Stimulated activated CD4-positive, alpha-beta T cell treated with anti-CD3 and anti-CD28 coated beads, TNF-alpha, amount 100 ng/mL, for 4 hours (primary cell): ENCODE measurements around the gene AMZ1.
"Not testable (repeated sequence)": the region's sequence is repeated elsewhere in the genome, so short reads cannot be mapped to it uniquely, and the experiment has no call there.

Experiments used
- DNase-seq, 3 experiments: peaks; one replicate each; pipeline ENCODE4 v3.0.0-alpha.2; 2020; ENCODE audit warnings: low read depth in 3 of 3

The AMZ1 gene

DNA sequence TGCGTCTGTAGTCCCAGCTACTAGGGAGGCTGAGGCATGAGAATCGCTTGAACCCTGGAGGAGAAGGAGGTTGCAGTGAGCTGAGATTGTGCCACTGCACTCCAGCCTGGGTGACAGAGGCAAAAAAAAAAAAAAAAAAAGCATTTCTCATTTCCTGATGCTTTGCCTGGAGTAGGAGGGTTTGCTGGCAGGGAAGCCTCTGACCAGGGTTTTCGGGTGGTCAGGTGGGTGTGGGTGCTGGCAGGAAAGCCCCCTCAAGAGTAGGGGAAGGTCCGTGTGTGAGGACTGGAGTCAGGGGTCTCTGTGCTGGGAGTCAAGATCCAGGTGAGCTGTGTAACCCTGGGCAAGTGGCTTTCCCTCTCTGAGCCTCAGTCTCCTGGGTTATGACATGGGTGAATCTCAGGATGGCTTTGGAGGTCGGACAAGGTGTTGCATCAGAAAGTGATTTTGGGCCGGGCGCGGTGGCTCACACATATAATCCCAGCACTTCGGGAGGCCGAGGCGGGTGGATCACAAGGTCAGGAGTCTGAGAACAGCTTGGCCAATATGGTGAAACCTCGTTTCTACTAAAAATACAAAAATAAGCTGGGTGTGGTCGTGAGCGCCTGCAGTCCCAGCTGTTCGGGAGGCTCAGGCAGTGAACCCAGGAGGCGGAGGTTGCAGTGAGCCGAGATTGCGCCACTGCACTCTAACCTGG lies 3.2 kb downstream of the AMZ1 start:
- no peak for DNase-seq

DNA sequence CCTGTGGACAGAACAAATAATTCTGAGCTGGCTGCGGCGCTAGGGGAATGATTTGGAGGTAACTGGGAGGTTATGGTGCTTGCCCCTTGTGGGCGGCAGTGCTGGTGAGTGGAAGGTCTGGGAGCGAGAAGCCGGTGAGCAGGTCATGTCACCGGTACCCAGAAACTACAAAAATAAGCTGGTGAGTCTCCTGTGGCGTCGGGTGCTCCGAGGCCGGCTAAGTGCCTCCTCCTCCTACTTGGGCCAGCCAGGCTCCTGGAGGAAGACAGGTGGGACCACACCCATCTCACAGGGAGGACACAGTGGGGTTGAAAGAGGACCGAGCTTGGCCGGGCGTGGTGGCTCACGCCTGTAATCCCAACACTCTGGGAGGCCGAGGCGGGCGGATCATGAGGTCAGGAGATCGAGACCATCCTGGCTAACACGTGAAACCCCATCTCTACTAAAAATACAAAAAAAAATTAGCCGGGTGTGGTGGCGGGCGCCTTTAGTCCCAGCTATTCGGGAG lies 4.0 kb downstream of the AMZ1 start:
- DNase-seq: not testable (repeated sequence)

DNA sequence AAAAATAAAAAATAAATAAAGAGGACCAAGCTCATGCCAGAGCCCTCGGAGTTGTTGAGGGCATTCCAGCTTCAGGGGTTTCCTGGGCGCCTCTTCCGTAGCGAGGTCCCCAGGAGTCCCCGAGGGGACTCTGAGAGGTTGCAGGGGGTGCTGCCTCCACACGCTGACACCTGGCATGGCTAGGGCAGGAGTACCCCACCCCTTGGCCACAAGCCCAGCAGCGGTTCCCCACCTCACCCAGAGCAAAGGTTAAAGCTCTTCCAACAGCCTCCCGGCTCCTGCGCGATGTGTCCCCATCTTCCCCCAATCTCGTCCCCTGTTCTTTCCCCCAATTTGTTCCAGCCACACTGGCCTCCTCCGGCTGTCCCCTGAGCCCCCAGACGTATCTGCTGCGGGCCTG lies 4.5 kb downstream of the AMZ1 start:
- no peak for DNase-seq

DNA sequence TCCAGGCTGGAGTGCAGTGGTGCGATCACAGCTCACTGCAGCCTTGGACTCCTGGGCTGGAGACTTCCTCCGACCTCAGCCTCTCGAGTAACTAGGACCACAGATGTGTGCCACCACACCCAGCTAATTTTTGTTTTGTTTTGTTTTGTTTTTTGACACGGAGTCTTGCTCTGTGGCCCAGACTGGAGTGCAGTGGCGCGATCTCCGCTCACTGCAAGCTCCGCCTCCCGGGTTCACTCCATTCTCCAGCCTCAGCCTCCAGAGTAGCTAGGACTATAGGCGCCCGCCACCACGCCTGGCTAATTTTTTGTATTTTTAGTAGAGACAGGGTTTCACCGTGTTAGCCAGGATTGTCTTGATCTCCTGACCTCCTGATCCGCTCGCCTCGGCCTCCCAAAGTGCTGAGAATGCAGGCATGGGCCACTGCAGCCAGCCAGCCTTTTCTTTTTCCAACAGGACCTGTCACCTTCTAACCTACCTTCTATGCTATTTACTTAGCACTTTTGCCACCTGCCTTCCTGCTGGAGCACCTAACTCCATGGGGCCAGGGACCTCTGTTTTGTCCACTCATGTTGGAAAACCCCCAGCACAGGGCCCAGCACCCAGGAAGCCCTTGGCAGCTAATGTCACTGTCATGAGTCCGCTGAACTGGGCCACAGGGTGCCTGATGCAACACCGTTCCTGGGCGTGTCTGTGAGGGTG lies 5.6 kb downstream of the AMZ1 start:
- not testable (repeated sequence) for DNase-seq

DNA sequence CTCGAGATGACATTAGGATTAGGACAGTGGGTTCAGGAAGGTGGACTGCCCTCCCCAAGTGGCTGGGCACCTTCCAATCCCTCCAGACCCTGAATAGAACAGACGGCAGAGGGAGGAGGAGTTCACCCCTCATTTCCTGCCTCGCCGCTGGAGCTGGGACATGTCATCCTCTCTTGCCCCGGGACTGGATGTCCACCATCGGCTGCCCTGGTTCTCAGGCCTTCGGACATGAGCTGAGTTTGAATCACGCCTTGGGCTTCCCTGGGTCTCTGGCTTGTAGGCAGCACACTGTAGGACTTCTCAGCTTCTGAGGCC lies 6.1 kb downstream of the AMZ1 start:
- DNase-seq: not testable (repeated sequence)

DNA sequence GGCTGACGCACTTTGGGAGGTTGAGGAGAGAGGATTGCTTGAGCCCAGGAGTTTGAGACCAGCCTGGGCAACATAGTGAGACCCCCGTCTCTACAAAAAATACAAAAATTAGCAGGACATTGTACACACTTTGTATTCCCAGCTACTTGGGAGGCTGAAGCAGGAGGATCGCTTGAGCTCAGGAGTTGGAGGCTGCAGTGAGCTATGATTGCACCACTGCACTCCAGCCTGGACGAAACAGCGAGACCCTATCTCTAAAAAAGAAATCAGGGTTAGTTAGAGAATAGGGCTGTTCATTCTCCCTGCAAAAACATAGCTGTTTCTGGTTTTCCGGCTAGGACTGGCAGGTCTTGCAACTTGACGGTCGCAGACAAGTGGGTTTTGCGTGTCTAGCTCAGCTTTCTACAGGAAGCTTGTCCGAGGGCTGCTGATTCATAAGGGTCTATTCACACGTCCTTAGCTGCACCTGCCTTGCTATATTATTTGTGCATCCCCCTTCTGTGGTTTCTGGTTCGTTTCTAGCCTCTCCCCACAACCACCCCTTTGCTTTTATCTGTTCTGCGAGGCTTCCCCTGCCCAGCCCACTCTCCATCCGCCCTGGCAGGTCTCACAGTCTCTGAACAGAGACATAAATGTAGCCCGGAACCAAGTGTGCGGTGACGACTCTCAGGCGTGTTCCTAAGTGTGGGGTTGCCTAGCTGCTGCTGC lies 10.7 kb downstream of the AMZ1 start:
- DNase-seq: peak in 1 of 3 experiments; percentile 27

DNA sequence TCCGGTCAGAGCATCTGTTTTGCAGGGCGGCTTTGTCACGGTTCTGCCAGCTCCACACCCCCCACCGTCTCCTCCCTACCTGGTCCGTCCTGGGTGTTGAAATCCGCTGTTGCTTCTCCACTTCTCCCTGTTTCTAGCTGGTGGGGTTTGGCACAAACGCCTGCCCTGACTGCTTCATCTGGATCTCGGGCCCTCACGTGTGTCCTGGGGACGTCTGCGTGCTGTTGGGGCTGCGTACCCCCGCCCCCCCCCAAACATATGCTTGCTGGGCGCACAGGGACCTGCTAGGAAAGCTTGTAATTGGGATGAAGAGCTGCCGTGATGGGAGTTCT lies 11.3 kb downstream of the AMZ1 start:
- no peak for DNase-seq

DNA sequence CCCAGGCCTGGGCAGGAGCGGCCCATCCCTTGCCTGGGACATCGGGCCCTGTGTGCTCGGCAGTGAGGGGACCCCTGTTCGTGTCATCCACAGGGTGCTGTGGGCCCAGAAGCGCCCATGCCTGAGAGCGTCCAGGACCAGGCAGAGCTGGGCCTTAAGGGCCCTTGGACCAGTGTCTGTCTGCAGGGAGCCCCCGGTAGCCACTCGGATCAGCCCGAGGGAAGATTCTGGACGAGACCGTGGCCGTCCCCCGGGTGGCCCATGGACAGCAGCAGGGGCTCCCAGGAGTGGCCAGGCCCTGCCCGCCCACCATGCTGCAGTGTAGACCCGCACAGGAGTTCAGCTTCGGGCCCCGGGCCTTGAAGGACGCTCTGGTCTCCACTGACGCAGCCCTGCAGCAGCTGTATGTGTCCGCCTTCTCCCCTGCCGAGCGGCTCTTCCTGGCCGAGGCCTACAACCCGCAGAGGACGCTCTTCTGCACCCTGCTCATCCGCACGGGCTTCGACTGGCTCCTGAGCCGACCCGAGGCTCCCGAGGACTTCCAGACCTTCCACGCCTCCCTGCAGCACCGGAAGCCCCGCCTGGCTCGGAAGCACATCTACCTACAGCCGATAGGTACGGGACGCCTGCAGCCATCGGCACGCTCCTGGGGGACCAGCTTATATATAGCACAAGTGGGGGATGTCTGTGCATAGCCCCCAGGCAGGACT lies 12.3 kb downstream of the AMZ1 start:
- no peak for DNase-seq

DNA sequence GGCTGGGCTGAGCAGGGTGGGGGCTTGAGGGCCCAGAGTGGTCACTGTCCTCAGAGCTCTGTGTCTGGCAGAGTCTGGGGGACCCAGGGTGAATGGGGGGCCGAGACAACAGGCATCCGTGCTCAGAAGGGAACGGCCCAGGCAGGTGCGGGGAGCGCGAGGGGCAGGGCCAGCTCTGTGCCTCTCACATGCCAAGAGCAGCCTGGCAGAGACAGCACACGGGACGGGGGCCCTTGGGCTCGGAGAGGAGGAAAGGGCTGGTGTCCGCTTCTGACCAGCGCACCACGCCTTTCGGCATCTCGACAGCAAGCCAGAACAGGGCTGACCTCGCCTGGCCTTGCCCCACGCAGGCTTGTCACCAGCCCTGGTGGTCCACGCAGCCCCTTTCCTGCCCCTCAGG lies 13.4 kb downstream of the AMZ1 start:
- DNase-seq: no peak

DNA sequence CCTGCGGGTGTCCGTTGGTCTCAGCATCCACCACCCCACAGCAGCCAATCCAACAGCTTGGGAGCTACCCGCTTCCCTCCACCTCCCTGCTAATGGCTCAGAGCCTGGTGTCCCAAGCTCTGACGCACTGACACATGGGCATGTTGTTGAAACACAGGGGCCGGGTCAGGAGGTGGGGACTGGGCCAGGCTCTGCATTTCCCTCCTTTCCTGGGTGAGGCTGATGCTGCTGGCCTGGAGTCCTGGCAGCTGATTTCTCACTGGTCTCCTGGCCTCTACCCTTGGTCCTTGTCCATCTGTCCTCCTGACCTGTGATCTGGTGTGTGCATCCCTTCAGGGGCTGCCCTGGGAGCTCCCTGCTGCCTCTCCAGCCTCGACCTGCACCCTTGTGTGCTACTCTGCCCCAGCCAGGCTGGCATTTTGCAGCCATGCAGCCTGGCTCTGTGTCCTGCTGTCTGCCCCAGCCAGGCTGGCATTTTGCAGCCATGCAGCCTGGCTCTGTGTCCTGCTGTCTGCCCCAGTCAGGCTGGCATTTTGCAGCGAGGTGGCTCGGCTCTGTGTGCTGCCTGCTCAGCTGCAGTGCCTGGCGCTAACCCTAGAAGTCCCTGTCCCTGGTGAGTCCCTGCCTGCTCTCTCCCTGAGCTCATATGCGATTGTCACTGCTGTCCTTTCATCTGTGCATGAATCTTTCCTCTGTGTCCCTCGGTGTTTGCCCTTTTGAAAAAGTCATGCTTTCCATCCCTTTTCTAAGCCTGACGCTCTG lies 14.0 kb downstream of the AMZ1 start:
- no peak for DNase-seq

DNA sequence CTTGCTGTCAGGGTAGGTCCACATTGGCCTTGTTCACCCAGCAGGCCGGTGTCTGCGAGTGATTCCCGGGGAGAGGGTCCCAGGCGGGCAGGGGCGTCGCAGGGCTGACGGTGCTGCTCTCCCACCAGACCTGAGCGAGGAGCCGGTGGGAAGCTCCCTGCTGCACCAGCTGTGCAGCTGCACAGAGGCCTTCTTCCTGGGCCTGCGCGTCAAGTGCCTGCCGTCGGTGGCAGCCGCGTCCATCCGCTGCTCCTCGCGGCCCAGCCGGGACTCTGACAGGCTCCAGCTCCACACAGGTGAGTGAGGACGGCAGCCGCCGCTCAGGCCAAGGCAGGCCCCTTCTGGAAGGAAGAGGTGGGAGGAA lies 14.6 kb downstream of the AMZ1 start:
- no peak for DNase-seq

DNA sequence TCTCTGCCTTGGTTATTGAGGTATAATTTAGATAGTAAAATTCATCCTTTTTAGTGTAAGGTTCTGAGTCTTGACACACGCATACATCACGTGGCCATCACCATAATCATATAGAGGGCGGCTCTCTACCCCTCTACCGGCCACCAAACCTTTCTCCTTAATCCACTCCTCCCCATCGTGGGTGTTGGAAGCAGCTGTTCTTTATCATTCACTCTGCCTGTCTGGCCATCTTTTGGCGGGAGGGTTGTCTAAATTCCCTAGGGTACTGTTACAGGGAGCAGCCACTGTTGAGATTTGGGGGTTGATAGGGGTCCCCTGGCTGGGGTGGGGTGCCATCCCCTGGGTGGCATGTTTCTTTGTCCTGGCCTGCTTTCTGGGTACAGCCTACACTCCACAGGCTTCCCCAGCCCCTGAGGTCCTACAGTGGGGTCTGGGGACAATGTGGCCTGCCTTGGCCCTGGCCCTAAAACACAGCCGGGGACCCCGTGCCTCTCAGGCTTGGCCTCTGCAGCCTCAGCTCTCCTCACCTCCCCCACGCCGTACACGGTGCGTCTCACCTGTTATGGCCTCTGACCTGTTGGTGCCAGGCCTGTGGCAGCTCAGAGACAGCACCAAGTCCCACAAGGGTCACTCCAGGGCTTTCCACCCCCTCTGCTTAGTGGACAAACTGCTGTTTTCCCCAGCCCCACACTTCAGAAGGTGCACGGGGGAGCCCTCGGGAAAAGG lies 17.5 kb downstream of the AMZ1 start:
- no peak for DNase-seq

DNA sequence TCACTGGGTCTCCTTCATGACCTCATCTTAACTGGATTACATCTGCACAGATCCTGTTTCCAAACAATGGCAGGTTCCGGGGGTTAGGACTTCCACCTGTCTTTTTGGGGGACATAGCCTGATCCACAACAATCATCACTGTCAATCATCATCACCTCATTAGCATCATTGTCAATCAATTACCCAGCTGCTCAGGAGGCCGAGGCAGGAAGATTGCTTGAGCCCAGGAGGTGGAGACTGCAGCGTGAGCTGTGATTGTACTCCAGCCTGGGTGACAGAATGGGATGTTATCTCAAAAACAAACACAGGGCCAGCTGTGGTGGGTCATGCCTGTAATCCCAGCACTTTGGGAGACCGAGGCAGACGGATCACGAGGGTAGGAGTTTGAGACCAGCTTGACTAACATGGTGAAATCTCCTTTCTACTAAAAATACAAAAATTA lies 18.7 kb downstream of the AMZ1 start:
- DNase-seq: no peak

DNA sequence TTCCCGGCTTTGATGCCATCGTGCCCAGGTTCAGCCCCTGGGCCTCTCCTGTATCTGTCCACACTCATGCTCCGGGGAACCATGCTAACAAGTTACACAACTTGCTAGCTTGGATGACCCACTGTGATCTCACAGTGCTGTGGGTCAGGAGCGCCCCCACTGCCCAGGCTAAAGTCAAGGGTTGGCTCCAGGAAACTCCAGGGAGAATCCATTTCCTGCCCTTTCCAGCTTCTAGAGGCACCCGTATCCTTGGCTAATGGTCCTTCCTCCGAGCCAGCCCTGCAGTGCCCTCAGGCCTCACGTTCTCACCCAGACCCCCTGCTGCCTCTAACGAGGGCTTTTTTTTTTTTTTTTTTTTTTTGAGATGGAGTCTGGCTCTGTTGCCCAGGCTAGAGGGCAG lies 19.5 kb downstream of the AMZ1 start:
- no peak for DNase-seq

DNA sequence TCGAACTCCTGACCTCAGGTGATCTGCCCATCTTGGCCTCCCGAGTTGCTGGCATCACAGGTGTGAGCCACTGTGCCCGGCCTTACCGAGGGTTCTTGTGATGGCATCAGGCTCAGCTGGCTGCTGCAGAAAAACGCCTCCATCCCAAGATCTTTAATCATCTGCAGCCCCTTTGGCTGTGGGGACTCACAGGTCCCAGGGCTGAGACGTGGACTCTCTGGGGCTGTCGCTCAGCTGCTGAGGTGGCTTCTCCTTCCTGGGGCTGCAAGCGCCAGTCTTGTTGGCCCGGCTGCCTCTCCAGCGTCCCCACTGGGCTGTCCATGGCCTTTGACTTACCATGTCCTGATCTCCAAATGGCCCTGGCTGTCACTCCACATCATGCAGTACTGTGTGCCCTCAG lies 20.0 kb downstream of the AMZ1 start:
- no peak for DNase-seq

DNA sequence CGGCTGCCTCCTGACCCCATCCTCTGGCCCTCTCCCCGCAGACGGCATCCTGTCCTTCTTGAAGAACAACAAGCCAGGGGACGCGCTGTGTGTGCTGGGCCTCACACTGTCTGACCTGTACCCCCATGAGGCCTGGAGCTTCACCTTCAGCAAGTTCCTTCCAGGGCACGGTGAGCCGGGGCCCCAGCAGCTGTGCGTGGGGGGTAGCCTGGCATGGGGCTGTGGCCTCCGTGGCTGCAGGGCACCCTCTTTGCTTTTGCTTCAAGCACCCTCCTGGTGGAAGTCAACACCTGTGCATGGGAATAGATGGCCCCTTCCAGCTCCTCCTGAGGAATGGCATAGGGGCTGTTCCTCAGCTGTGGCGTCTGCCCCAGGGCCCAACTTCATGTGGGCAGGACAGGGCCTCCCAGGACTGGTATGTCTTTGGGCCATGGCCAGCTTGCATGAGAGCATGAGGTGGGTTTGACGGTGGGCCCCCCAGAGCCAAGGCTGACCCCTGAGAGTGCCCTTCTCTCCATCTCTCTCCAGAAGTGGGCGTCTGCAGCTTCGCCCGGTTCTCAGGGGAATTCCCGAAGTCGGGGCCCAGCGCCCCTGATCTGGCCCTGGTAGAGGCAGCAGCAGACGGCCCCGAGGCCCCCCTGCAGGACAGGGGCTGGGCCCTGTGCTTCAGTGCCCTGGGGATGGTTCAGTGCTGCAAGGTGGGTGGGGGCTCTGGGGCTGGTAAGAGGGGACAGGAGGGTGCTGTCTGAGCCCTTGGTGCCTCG lies 20.7 kb downstream of the AMZ1 start:
- DNase-seq: no peak

DNA sequence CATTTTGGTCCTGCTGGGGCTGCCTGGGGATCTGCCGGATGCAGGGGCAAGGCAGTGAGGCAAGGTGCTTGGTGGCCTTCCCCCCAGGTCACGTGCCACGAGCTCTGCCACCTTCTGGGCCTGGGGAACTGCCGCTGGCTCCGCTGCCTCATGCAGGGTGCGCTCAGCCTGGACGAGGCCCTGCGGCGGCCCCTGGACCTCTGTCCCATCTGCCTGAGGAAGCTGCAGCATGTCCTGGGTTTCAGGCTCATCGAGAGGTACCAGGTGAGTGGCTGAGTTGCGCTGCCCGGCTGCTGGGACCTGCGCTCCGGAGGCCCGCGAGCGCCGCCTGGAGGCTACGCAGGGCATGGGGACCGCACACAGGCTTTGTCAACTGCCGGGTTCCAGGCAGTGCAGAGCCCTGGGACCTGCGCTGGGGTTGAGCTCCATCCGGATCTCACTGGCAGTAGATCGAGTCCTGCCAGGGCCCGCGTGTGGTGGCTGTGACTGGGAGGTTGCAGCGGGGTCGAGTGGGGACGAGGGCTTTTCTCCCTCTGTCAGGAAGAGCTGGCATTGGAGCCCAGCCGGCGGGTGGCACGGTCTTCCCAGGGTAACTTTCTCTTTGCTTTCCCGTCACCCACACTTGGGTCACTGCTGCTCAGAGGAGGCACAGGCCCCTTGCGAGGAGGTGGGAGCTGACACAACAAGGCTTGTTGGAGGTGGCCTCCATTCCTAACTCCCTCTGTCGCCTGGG lies 21.7 kb downstream of the AMZ1 start:
- DNase-seq: peak; percentile 56 to 69 (median 63)

DNA sequence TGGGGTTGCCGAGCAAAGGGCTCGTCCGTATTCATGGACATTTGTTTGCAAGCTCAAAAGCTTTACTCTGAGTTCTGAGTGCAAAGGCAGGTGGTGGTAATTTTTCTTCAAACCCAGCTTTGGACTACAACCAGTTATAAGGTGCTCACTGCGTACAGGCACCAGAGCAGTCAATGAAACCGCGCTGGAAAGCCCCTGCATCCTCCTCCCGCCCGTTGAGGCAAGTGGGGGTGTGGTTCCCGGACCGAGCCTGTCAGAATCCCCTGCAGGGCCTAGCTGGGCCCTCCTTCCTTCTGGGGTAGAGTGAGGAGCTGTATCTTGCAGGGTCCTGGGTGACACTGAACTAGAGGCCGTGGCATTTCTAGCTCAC lies 22.3 kb downstream of the AMZ1 start:
- DNase-seq: peak in 1 of 3 experiments; percentile 45

DNA sequence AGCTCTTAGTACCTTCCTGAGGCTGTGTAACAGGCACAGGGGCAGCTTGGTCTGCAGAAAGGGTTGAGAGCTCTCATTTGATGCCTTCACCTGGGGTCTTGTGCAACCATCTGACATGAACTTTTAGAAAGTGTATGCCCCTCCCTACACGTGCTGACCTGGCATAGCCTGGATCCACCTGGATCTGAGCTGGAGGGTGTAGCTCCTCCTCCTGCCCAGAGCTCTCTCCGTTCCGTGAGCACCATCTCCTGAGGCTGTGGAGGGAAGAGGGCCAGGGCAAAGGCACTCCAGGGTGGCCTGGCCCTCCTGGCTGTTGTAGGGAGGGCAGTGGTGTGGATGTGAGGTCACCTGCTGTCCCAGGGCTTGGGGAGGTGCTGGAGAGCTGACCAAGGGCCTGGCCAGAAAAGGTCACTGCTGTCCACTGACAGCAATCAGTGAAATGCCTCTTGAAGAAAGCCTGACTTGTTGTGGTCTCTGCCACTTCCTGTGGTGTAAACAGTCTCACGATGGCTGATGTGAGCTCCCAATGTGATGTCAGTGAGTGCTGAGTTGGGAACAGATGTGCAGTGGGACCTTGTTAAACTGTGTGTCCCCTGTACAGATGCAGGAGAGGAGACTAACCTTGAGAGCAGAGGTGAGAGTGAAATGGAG lies 23.0 kb downstream of the AMZ1 start:
- no peak for DNase-seq
